ENCODE data around the gene BCL11B. TPM values are rescaled to one million over a fixed set of nuclear protein-coding genes. Genes with fewer than 3 reads are reported as not detected.

Gene BCL11B
- total and polyA plus RNA-seq, 9 of the 15 experiments (the other 6 are each of a cell fraction or from before 2014, with no cell fraction given) = 0.09 TPM; not detected in 8

DNA sequence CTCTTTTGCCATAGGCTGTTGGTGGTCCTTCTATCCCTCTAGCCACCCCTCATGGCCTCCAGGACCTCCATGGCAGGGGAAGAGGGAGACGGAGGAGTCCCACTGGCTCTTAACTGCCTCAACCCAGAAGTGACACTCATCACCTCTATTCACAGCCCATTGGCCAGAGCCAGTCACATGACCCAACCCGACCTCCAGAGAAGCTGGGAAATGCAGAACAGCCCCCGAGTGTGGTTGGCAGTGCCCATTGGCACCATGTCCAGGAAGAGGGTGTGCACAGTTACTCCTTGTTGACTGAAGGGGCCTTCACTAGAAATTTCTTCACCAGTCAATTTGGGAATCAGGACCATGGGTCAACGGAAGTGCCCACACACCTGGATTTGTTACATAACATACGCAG, 17.0 kb upstream of the BCL11B start:
- POLR2A ChIA-PET = no interaction called here
- in situ Hi-C loops (cut with MboI) = no loop called here
- no peaks in the 10 kb centered on the region for H3K79me2 ChIP-seq (ENCODE audit: control insufficient read depth, insufficient read depth, low read length)
- no peak overlapping the region for H3K4me2 ChIP-seq (ENCODE audit: insufficient read depth, low read length)
- H3K36me3 ChIP-seq (ENCODE audit: control insufficient read depth, insufficient read depth, low read length) = no peaks in the 10 kb centered on the region
- H3K4me1 ChIP-seq (replicated peaks in 1 of 2; ENCODE audit: control insufficient read depth in 2 of 2, insufficient read depth in 2 of 2, low read length in 2 of 2) = no peaks in the 10 kb centered on the region
- no peak overlapping the region for H3K27ac ChIP-seq (ENCODE audit: extremely low read depth, low read depth, low read length)
- H3K4me3 ChIP-seq = no peak overlapping the region
- no peaks in the 10 kb centered on the region for H4K20me1 ChIP-seq (replicated peaks; ENCODE audit: control insufficient read depth, insufficient read depth, low read length)
- no peak for TF ChIP-seq RBM14 (IDR thresholded peaks at IDR 0.05; ENCODE audit: borderline replicate concordance, insufficient read depth, low read depth, low read length)
- TF ChIP-seq RB1 (IDR thresholded peaks at IDR 0.05; ENCODE audit: low read depth) = no peak
- no peak for TF ChIP-seq KLF1 (tag; IDR thresholded peaks at IDR 0.05)
- TF ChIP-seq RAD51 (IDR thresholded peaks at IDR 0.05; ENCODE audit: borderline replicate concordance, low read depth) = peak; percentile 27; the same call in 1 of the 2 replicates
- TF ChIP-seq ZNF77 (CRISPR knock-in tag; IDR thresholded peaks at IDR 0.05) = no peak
- no peak for TF ChIP-seq ZNF707 (CRISPR knock-in tag; conservative IDR thresholded peaks at IDR 0.05)
- no peak for TF ChIP-seq NR3C1 (CRISPR knock-in tag; IDR thresholded peaks at IDR 0.05)
- no peak for TF ChIP-seq TRIM24 (IDR thresholded peaks at IDR 0.05)
- TF ChIP-seq, protein P1, sequence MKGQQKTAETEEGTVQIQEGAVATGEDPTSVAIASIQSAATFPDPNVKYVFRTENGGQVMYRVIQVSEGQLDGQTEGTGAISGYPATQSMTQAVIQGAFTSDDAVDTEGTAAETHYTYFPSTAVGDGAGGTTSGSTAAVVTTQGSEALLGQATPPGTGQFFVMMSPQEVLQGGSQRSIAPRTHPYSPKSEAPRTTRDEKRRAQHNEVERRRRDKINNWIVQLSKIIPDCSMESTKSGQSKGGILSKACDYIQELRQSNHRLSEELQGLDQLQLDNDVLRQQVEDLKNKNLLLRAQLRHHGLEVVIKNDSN (CRISPR knock-in tag; IDR thresholded peaks at IDR 0.05) = peak; percentile 29
- TF ChIP-seq FOS (IDR thresholded peaks at IDR 0.05; ENCODE audit: extremely low read depth, insufficient read length) = no peak
- TF ChIP-seq, protein P2, sequence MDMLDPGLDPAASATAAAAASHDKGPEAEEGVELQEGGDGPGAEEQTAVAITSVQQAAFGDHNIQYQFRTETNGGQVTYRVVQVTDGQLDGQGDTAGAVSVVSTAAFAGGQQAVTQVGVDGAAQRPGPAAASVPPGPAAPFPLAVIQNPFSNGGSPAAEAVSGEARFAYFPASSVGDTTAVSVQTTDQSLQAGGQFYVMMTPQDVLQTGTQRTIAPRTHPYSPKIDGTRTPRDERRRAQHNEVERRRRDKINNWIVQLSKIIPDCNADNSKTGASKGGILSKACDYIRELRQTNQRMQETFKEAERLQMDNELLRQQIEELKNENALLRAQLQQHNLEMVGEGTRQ (CRISPR knock-in tag; IDR thresholded peaks at IDR 0.05) = peak; percentile 57
- TF ChIP-seq ZNF785 (CRISPR knock-in tag; IDR thresholded peaks at IDR 0.05) = no peak
- TF ChIP-seq STAG1 (CRISPR knock-in tag; IDR thresholded peaks at IDR 0.05; ENCODE audit: borderline replicate concordance) = no peak
- ATAC-seq = no peak
- no peak overlapping the region for H2AFZ ChIP-seq (ENCODE audit: low read depth, low read length)
- CTCF ChIA-PET (ENCODE audit: low intra/inter-chr PET ratio) = no interaction called here
- FAIRE-seq = no peak
- no peak for DNase-seq (ENCODE audit: extremely low read depth in 1 of 4, low spot score in 3 of 4)
- H3K27me3 ChIP-seq (ENCODE audit: control insufficient read depth in 2 of 2, insufficient read depth in 2 of 2, low read length in 2 of 2) = peaks cover 0 to 19% of the 10 kb centered on the region in 2 experiments; a peak in 2 of 5 replicates
- intact Hi-C loops (cut with micrococcal nuclease) = no loop called here
- BruUV-seq (replicated peaks) = no TSS peak
- no peaks in the 10 kb centered on the region for H3K9me3 ChIP-seq (replicated peaks; ENCODE audit: control insufficient read depth, insufficient read depth, low read depth, low read length)
- 3% methylated on average over 4 of the region's 5 CpGs for WGBS (ENCODE audit: insufficient coverage, low coverage, missing lambda C conversion rate)
- H3K9ac ChIP-seq (ENCODE audit: insufficient read depth in 1 of 2, low read depth in 2 of 2, low read length in 2 of 2) = no peak overlapping the region
- no peaks in the 10 kb centered on the region for H3K9me1 ChIP-seq (ENCODE audit: control insufficient read depth, insufficient read depth, low read length)
